Hippocampal formation (tissue), 2 donors: Measurements from ENCODE around the gene HAT1.

Source experiments
- DNase-seq, 2 donors: peaks; one replicate each; lab custom pipeline; 2025; lab: John Stamatoyannopoulos, UW

The HAT1 gene

DNA sequence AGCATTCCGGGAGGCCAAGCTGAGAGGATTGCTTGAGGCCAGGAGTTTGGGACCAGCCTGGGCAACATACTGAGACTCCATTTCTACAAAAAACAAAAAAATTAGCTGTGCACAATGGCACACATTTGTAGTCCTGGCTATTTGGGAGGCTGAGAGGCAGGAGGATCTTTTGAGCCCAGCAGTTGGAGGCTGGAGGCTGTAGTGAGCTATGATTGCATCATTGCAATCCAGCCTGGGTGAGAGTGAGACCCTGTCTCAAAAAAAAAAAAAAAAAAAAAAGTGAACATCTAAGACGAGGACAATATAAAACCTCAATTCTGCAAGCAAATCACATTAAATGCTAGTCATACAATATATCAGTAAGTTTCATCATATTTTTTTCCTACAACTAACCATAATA, 2.8 kb upstream of the HAT1 start:
- DNase-seq, result no peak

DNA sequence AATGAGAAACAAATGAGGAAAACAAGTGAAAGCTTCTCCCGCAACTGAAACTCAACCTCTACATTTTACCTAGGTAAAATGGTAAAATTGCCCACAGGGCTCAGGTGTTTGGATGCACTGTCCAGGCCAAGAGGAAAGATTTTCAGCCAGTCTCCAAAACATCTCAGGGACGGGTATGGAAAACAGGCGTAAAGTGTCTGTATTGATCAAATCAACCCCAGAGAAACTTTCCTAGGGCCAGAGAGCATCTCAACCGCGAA, 361 bp upstream of the HAT1 start:
- DNase-seq, result no peak

DNA sequence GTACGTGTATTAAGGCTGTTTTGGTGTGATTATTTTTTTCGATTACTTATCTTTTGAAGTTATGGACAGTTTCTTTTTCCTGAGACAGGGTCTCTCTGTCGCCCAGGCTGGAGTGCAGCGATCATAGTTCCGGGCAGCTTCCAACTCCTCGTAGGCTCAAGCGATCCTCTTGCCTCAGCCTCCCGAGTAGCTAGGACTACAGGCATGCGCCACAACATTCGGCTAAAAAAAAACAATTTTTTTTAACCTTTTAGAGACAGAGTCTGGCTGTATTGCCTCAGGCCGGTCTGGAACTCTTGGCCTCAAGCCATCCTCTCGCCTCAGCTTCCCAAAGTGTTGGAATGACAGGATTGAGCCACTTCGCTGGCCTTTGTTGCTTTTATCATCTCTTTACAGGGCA, 945 bp downstream of the HAT1 start:
- no peak for DNase-seq

DNA sequence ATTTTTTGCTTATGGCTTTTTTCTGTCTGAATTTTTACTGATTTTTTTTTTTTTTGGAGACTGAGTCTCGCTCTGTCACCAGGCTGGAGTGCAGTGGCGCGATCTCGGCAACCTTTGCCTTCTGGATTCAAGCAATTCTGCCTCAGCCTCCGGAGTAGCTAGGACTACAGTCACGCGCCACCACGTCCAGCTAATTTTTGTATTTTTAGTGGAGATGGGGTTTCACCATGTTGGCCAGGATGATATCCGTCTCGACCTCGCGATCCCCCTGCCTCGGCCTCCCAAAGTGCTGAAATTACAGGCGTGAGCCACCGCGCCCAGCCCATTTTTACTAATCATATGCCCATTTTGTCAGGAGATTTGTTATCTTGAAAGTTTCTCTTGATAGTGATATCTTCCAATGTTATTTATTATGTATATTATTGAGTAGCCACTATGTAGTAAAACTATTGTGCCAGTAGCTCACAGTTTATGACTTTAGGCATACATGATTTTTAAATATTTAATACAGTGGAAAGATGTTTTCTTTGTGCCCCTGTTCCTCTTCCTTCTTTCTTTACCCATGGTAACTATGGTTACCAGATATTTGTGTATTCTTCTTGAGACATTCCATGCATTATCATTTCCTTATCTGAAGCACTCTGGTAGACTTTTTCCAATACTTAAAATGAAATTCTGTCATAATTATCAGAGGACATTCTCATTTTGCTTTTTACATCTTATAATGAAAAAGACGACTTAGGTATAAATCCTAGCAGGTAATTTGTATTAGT, 2.1 kb downstream of the HAT1 start:
- no peak for DNase-seq

DNA sequence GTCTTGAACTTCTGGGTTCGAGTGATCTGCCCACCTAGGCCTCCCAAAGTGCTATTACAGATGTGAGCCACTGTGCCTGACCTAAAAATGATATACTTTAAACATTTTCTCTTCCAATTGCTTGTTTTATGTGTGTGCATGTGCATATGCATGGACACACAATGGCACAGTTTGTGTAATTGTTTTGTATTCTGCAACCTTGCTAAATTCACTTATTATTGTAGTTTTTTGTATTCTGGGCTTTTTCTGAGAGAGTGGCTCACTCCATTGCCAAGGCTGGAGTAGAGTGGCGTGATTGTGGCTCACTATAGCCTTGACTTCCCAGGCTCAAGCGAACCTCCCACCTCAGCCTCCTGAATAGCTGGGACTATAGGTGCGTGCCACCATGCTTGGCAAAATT, 8.1 kb downstream of the HAT1 start:
- no peak for DNase-seq

DNA sequence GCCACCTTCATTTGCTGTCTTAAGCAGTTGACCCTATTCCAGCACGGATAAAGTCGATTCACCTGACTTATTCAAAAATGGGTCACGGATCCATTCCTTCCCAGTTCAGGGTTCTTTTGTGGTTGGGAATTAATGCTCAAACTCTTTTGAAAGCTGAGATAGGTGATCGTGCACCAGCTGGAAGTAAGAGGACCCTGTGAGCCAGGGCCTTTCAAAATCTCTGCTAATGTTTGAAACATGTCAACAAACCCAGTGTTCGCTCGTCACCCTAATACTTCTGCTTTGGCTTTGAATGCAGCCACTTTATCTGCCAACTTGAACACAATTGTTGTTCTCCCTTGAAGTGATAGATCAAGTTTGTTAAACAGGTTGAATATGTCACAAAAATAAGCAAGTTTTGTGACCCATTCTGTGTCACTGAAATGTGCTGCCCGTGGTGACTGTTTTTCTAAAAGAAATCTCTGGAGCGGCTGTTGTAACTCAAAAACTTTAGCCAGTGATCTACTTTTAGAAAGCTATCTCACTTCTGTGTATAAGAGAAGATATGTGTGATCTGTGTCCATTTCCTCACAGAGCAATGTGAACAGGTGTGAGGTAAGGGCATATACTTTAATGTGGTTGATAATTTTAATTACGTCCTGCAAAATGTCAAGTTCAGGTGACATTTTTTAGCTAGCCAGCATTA, 16.9 kb downstream of the HAT1 start:
- no peak for DNase-seq

DNA sequence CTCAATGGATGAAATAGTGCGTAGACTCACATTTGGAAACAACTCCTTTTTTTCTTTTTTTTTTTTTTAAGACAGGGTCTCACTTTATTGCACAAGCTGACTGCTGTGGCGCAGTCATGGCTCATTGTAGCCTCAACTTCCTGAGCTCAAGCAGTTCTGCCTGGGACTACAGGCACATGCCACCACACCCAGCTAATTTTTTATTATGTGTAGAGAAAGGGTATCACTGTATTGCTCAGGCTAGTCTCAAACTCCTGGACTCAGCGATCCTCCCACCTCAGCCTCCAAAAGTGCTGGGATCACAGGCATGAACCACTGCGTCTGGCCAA, 17.4 kb downstream of the HAT1 start:
- no peak for DNase-seq

DNA sequence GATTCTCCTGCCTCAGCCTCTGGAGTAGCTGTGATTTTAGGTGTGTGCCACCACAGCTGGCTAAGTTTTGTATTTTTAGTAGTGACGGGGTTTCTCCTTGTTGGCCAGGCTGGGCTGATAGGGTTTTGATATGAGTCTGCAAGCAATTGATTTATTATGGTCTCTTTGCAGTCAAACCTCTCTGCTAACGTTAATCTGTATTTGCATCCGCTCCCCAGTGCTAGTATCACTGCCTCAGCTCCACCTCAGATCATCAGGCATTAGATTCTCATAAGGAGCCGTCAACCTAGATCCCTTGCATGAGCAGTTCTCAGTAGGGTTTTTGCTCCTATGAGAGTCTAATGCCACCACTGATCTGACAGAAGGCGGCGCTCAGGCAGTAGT, 19.0 kb downstream of the HAT1 start:
- DNase-seq, result no peak

DNA sequence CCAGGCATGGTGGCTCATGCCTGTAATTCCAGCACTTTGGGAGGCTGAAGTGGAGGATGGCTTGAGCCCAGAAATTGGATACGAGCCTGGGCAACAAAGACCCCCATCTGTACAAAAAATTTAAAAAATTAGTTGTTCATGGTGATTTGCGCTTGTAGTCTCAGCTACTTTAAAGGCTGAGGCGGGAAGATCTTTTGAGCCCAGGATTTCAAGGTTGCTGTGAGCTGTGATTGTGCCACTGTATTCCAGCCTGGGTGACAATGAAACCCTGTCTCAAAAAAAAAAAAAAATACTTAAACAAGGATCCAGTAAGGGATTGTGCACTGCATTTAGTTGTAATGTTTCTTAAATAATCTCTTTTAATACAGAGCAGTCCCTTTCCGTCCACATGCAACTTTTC, 21.6 kb downstream of the HAT1 start:
- no peak for DNase-seq

DNA sequence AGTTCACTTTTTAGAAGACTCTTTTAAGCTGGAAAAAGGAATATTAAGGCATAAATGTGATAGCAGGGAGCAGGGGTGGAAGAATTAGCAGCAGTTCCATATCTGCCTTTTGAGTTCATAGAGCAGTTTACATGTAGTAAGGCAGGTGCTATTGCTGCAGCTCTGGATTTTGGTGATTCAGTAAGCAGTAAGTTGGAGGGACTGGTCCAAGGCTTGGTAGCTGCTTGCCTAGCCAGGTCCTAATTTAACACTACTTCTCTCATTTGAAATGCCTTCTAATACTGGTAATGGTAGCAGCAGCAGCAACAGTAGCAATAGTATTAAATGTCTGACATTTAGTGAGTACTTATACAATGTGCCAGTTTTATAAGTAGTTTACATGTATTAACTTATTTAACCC, 30.0 kb downstream of the HAT1 start:
- no peak for DNase-seq

DNA sequence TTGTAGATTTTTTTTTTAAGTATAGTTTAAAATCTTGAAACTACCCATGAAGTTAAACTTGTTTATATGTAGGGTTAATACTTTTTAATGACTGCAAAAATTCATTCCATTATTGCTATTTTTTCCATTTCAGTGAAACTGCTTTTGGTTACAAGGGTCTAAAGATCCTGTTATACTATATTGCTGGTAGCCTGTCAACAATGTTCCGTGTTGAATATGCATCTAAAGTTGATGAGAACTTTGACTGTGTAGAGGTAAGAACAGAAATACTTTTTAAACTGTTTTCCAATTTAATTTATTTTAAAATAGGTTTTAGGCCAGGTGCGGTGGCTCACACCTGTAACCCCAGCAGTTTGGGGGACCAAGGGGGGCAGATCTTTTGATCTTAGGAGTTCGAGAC, 30.5 kb downstream of the HAT1 start:
- DNase-seq, result no peak

DNA sequence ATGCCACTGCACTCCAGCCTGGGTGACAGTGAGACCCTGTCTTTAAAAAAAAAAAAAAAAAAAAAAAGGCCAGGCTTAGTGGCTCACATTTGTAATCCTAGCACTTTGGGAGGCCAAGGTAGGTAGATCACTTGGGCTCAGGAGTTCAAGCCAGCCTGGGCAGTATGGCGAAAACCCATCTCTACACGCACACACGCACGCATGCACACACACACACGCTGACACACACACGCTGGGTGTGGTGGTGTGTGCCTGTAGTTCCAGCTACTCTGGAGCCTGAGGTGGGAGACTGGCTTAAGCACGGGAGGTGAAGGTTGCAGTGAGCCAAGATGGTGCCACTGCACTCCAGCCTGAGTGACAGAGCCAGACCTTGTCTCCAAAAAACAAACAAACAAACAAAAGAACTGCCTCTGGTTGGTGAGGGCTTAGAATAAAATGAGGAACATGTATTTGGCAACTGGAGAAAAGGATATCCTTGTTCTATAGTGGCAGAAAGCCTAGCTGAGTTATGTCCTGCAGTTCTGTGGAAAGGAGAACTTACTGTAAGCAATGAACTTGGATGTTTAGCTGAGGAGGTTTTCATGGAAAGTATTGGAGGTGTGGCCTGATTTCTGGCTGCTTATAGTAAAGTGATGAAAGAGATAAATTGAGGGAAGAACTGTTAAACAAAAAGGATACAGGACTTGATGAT, 34.0 kb downstream of the HAT1 start:
- DNase-seq, result no peak

DNA sequence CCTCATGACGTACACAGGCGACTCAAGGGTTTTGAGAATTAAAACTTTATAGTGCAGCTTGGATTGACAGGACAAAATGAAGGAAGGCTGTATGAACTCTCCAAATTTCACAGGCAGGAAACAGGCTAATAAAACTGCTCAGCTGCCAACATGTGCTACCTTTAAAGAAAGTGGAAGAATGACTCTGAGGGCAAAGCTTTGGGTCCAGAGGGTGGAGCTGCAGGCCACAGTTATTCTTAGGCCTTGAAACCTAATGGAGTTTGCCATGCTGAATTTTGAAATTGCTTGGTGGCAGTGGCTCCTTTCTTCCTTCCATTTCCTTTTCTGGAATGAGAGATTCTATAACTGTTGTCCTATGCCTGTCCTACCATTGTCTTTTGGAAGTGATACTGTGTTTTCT, 34.8 kb downstream of the HAT1 start:
- no peak for DNase-seq

DNA sequence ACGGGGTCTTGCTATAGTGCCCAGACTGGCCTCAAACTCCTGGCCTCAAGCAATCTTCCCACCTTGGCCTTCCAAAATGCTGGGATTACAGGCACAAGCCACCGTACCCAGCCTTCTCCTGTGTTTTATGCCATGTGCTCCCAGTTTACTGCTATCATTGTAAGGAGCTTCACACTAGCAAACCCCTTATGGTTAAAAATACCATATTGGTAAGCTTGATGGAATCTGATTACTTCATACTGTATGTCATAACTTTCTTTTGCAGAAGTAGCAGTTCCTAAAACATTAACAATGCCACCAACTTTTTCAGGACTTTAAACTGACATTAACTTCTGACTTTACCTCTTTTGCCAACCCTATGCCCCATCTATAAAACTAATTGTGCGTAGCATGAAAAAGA, 36.2 kb downstream of the HAT1 start:
- no peak for DNase-seq

DNA sequence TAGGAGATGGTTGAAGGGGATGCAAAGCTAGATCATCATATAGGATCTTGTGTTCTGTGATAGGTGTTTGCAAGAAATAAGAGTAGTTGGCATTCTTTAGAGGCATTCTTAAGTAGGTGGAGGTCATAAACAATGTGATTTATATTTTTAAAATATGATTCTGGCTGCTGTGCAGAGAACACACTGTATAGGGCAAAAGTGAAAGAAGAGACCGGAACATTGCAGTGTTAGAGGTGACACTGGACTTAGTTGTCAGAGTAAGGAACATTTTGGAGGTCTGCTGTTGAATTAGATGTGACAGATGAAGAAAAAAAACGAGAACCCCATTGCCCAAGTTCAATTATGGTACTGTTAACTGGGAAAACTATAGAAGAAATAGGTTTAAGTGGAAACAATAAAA, 37.7 kb downstream of the HAT1 start:
- DNase-seq, result no peak

DNA sequence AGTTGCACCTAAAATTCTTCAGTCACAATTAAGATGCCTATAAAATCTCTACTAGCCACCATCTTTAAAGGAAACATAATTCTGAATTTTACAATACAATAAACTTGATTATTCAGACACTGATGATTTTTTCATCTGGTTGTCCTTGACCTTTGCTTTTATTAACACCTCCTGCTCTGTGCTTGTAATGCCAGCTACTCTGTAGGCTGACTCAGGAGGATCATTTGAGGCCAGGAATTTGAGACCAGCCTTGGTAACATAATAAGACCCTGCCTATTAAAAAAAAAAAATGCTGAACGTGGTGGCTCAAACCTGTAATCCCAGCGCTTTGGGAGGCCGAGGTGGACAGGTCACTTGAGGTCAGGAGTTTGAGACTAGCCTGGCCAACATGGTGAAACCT, 38.3 kb downstream of the HAT1 start:
- no peak for DNase-seq

DNA sequence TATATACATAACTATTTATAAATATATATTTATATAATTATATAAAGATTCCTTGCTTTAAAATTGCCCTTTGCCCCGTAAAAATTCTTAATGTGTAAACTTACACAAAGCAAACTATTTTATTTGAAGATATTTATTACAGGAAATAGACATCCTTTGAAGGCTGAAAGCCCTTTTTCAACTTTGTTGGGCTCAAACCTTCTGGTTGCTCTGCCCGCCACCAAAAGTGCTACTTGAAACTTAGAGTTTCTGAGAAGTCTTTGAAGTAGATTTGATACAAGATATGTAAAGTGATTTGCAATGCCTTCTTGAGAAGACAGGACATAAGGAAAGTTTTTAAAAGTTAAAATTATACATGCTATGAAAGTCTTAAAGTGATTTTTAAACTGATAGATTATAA, 40.9 kb downstream of the HAT1 start:
- no peak for DNase-seq

DNA sequence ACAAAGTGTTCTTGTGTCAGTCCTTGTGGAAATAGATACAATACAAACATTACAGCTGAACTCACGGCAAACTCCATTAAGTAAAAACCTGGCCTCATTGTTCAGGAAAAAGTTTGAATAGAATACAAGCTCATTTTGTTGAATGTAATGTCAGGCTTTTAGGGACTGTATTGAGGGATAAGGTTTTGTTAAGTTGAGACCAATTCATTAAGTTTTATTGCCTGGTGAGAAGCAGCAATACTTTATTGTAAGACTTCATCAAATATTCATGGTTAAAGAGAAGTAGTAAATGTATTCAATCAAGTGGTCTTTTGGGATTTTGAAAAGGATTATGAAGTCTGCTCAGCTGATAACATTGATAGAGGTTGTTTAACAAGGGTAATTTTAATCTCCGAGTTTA, 42.0 kb downstream of the HAT1 start:
- no peak for DNase-seq

DNA sequence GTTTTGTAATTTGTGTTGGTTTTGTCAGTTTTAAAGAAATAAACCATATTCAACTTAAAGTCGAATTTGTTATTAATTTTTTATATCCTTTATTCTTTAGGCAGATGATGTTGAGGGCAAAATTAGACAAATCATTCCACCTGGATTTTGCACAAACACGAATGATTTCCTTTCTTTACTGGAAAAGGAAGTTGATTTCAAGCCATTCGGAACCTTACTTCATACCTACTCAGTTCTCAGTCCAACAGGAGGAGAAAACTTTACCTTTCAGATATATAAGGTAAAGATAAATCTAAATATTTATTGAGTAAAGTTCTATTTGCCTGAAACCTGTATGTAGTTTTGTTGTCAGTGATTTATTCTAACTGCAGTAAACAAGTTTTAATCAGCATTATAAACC, 43.0 kb downstream of the HAT1 start:
- no peak for DNase-seq

DNA sequence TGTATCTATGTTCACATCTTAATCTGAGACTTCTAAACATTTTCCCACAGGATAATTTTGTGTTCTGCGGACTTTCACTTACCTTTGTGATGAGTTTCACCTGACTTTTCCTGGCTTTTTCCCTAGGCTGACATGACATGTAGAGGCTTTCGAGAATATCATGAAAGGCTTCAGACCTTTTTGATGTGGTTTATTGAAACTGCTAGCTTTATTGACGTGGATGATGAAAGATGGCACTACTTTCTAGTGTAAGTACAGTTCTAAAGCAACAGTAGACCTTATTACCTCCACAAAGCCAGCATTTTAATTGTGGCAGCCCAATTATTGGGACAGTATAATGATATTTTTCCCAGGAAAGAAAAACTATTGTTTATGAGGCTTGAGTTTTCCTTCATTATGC, 43.4 kb downstream of the HAT1 start:
- no peak for DNase-seq

DNA sequence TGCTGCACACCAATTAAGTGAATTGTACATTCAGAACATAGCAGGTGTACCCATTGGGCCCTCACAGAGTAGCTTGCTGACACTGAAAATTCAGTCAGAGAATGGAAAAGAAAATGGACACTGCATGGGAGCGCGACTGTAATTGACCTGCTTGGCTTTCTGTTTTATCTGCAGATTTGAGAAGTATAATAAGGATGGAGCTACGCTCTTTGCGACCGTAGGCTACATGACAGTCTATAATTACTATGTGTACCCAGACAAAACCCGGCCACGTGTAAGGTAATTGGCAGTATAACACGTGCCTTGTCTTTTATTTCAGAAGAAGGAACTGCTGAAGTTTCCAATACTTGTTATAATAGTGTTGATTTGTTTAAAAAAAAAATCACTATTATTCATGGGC, 44.0 kb downstream of the HAT1 start:
- no peak for DNase-seq

DNA sequence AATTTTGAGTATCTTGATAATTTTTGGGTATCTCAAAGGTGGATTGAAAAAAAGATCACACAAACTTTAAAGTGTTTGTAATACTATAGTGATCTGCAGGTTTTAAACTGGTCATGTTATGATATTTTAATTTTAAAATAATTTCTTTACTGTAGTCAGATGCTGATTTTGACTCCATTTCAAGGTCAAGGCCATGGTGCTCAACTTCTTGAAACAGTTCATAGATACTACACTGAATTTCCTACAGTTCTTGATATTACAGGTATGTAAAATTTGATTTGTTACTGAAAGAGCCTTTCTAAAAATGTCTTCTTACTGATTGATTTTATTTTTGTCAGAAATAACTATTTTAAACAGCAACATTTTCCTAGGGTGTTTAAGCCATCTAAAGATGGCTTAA, 44.4 kb downstream of the HAT1 start:
- DNase-seq, result no peak

DNA sequence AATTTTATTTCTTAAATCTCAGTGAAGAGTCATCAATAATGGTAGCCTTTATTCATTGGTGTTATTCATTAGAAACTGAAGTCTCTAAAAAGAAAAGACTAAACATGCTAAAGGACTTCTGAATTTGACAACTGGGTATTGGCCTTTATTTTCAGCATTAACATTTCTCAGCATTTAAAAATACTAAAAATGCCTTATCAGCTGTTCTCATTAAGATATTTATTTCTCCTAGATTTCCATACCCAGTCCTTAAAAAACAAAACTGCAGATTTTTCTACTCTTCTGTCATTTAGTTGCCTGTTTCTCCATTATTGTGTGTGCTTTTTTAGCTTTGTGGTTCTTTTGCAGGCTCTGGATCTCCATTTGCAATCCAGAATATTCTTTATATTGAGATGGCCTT, 46.2 kb downstream of the HAT1 start:
- DNase-seq, result no peak
